ENCODE measurements around the gene ERC2. TPM values are rescaled to one million over a fixed set of nuclear protein-coding genes. Genes with fewer than 3 reads are reported as not detected.

Gene ERC2
- total RNA-seq, 1 donor from 2014 or later: 0.99 TPM

DNA sequence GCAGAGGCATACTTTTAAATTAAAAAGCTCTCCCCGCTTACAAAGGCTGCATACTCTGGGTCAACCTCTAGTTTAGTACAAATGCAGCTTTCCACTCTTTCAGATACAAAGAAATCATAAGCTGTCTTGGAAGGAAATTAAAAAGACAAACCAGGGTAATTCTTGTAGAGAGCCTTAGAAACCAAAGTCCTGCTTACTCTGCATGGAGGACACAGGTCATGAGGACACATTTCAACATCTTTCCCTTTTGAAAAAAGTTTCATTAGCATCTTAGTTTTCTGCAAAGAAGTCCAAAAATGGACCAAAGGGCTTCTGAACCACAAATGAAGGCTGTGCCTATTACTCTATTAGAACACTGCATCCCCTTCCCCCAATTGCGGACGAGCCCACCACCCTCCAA is 930.7 kb downstream of the ERC2 start:
- TF ChIP-seq, protein P1, sequence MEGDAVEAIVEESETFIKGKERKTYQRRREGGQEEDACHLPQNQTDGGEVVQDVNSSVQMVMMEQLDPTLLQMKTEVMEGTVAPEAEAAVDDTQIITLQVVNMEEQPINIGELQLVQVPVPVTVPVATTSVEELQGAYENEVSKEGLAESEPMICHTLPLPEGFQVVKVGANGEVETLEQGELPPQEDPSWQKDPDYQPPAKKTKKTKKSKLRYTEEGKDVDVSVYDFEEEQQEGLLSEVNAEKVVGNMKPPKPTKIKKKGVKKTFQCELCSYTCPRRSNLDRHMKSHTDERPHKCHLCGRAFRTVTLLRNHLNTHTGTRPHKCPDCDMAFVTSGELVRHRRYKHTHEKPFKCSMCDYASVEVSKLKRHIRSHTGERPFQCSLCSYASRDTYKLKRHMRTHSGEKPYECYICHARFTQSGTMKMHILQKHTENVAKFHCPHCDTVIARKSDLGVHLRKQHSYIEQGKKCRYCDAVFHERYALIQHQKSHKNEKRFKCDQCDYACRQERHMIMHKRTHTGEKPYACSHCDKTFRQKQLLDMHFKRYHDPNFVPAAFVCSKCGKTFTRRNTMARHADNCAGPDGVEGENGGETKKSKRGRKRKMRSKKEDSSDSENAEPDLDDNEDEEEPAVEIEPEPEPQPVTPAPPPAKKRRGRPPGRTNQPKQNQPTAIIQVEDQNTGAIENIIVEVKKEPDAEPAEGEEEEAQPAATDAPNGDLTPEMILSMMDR (IDR thresholded peaks at IDR 0.05; ENCODE audit: borderline replicate concordance): no peak
- no peak for DNase-seq
- intact Hi-C loops (cut with micrococcal nuclease): no loop called here
- Histone ChIP-seq H3K36me3 (no peaks in the 10 kb centered on the region), H3K27me3 (ENCODE audit: low read depth) (peaks cover 15% of the 10 kb centered on the region), H3K4me3 (no peak overlapping the region), H3K4me1 (no peaks in the 10 kb centered on the region), H3K27ac (replicated peaks) (no peak overlapping the region), H3K9me3 (replicated peaks) (no peaks in the 10 kb centered on the region)

DNA sequence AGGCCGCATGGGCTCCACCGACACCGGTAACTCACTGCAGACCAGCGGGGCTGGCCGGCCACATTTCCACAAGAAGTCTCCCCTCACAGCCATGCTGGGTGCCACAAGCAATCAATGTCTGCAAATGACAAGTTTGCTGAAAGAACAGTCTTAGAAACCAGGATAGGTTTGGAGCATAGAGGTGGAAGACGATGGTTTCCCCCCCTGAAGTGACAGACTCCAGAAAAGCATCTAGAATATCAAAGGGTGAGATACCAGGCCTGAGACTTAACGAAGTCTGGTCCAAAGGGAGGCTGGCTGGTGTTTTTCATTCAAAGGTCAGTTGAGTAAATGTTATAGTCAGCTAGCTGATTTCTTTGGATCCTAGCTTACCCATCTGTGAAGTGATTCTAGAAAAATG is 931.1 kb downstream of the ERC2 start:
- Histone ChIP-seq H3K27me3 (ENCODE audit: low read depth) (peaks cover 15% of the 10 kb centered on the region), H3K4me3 (no peak overlapping the region), H3K9me3 (replicated peaks) (no peaks in the 10 kb centered on the region), H3K4me1 (no peaks in the 10 kb centered on the region), H3K36me3 (no peaks in the 10 kb centered on the region), H3K27ac (replicated peaks) (no peak overlapping the region)
- intact Hi-C loops (cut with micrococcal nuclease): no loop called here
- DNase-seq: no peak
- TF ChIP-seq, protein P1 (IDR thresholded peaks at IDR 0.05; ENCODE audit: borderline replicate concordance): no peak

DNA sequence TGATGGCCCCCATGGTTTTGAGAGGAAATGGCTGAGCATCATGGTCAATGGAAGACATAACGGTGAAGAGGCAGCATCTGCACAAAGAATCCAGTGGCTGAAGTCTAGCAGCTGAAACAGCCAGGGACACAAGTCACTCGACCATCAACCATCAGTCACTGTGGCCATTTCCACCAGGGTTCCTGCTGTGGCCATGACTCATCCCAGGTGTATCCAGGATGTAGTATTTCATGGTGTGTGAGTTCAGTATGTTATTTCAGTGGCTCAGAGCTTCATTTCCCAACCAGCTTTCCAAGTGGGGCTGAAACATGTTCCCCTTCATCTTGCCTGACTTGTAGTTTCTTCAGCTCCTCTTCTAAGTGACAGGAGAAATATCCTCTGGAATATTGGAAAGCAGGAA is 933.4 kb downstream of the ERC2 start:
- Histone ChIP-seq H3K4me1 (no peaks in the 10 kb centered on the region), H3K4me3 (no peak overlapping the region), H3K36me3 (no peaks in the 10 kb centered on the region), H3K27ac (replicated peaks) (no peak overlapping the region), H3K9me3 (replicated peaks) (no peaks in the 10 kb centered on the region), H3K27me3 (ENCODE audit: low read depth) (peaks cover 8% of the 10 kb centered on the region)
- intact Hi-C loops (cut with micrococcal nuclease): no loop called here
- TF ChIP-seq, protein P1 (IDR thresholded peaks at IDR 0.05; ENCODE audit: borderline replicate concordance): no peak
- DNase-seq: no peak

GRCh38 chr3:55532806-55533205 is 935.5 kb downstream of the ERC2 start:
- H3K27ac ChIP-seq (replicated peaks): no peak overlapping the region
- DNase-seq: no peak
- H3K36me3 ChIP-seq: no peaks in the 10 kb centered on the region
- H3K4me1 ChIP-seq: no peaks in the 10 kb centered on the region
- no peak overlapping the region for H3K4me3 ChIP-seq
- intact Hi-C loops (cut with micrococcal nuclease): no loop called here
- peaks cover 8% of the 10 kb centered on the region for H3K27me3 ChIP-seq (ENCODE audit: low read depth)
- no peaks in the 10 kb centered on the region for H3K9me3 ChIP-seq (replicated peaks)
- TF ChIP-seq, protein P1 (IDR thresholded peaks at IDR 0.05; ENCODE audit: borderline replicate concordance): no peak

- Histone ChIP-seq H3K4me1 (no peaks in the 10 kb centered on the region), H3K27ac (replicated peaks) (no peak overlapping the region), H3K36me3 (no peaks in the 10 kb centered on the region), H3K9me3 (replicated peaks) (no peaks in the 10 kb centered on the region), H3K27me3 (ENCODE audit: low read depth) (peaks cover 8% of the 10 kb centered on the region), H3K4me3 (no peak overlapping the region)
- no peak for DNase-seq
- intact Hi-C loops (cut with micrococcal nuclease): no loop called here
- TF ChIP-seq, protein P1 (IDR thresholded peaks at IDR 0.05; ENCODE audit: borderline replicate concordance): no peak
These were observed 936.9 kb downstream of the ERC2 start for GRCh38 chr3:55531321-55531720.

DNA sequence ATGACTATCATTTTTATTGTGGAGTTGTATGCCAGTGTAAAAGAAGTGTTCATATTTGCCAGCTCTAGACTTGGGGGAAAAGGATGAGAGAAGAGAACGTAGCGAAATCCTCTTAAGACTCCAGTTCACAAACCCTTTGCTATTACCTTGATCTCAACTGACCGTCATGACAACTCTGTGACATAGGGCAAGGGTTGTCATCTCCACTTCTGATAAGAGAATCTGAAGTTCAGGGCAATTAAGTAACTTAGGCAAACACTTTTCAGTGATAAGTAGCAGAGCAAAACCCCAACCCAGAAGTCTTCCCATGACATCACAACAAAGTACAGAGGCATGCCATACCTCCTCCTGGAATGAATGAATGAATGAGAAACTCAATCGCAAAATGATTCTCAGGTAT is 940.9 kb downstream of the ERC2 start:
- intact Hi-C loops (cut with micrococcal nuclease): no loop called here
- DNase-seq: no peak
- no peak overlapping the region for H3K27ac ChIP-seq (replicated peaks)
- TF ChIP-seq, protein P1 (IDR thresholded peaks at IDR 0.05; ENCODE audit: borderline replicate concordance): no peak
- no peak overlapping the region for H3K4me3 ChIP-seq
- H3K27me3 ChIP-seq (ENCODE audit: low read depth): peaks cover 23% of the 10 kb centered on the region
- no peaks in the 10 kb centered on the region for H3K4me1 ChIP-seq
- no peaks in the 10 kb centered on the region for H3K9me3 ChIP-seq (replicated peaks)
- no peaks in the 10 kb centered on the region for H3K36me3 ChIP-seq
